GM23338 (cell line): Measurements from ENCODE around the gene CACNG8.

Source experiments
- CTCF ChIP-seq, 2 experiments: fragments of 200-600 bp in 1 of 2; sonication (generic) in 1 of 2; conservative IDR thresholded peaks; 2 replicates each; pipeline versions ENCODE4 v1.5.1 to v1.6.1; 2016 to 2017; ENCODE audit warnings: antibody characterized with exemption in 2 of 2, low read depth in 2 of 2, mild to moderate bottlenecking in 2 of 2, moderate library complexity in 1 of 2
- EZH2 ChIP-seq: fragments of 200-600 bp; sonication (generic); IDR thresholded peaks from one replicate; pipeline ENCODE4 v1.8.0; 2017; ENCODE audit warnings: antibody characterized with exemption, mild to moderate bottlenecking, low read depth; ENCODE audit not compliant: unreplicated experiment
- EZH2phosphoT487 ChIP-seq: fragments of 200-600 bp; sonication (generic); IDR thresholded peaks from one replicate; pipeline ENCODE4 v1.8.1; 2018; ENCODE audit warnings: antibody characterized with exemption; ENCODE audit not compliant: unreplicated experiment
- NANOG ChIP-seq: IDR thresholded peaks from 2 replicates; pipeline ENCODE4 v1.6.1; 2016; ENCODE audit warnings: antibody characterized with exemption, borderline replicate concordance
- STAT1 ChIP-seq: IDR thresholded peaks from one replicate; pipeline ENCODE4 v1.6.1; 2016; ENCODE audit warnings: antibody characterized with exemption; ENCODE audit not compliant: unreplicated experiment

- TF ChIP-seq CTCF (conservative IDR thresholded peaks at IDR 0.05; ENCODE audit: low read depth in 2 of 2) (peak; percentile 84 to 92), EZH2 (no peak), STAT1 (no peak), EZH2phosphoT487 (no peak), NANOG (no peak)
Observed at GRCh38 chr19:53942001-53942786, 20.5 kb upstream of the CACNG8 start.
